ENCODE data around the gene STAT6. TPM values are rescaled to one million over a fixed set of nuclear protein-coding genes. Genes with fewer than 3 reads are reported as not detected.

STAT6 gene
- total and polyA plus RNA-seq, 2 of the 8 experiments (the other 6 are each of a cell fraction or from before 2014, with no cell fraction given): 32.9 to 38.7 TPM

DNA sequence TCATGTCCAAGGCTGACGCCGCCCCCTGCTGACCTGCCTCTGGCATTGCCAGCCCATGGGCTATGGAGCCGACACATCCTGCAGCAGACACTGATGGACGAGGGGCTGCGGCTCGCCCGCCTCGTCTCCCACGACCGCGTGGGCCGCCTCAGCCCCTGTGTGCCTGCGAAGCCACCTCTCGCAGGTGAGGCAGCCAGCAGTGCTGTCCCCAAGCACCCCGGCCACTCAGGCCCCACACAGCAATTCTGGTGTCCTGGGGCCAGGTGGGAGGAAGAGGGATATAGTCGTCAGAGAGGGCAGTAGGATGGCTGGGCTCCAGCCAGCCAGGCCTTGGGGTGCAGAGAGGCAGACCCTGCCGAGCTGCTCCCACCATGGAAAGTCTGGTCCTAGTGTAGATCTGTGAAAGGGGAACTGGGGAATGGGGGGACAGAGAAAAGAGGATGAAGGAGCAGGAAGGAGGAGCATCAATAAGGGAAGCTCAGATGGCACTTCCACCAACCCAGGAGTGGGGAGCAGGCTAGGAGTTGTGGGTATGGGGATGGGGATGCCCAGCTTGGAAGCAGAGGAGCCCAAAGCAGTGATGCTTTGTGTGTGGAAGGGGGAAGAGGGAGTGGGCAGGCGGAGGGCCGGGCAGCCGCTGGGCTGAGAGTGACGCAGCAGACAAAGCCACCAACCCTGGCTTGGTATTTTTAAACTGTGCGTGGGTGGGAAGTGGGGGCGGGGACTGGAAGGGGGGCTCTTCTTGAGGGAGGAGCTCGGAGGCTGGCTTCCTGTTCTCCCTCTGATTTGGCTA lies 17.6 kb downstream of the STAT6 start (continued):
- peak in 1 of 2 experiments; percentile 64; a peak in 1 of 4 replicates for TF ChIP-seq SIN3A (conservative IDR thresholded peaks at IDR 0.05 in 1 of 2, IDR thresholded peaks at IDR 0.05 in 1 of 2; ENCODE audit: low read depth in 1 of 2, low read length in 2 of 2)
- TF ChIP-seq YY1 (IDR thresholded peaks at IDR 0.05; ENCODE audit: low read depth, low read length): peak; percentile 43; the same call in 1 of the 2 replicates
- TF ChIP-seq CTCF (IDR thresholded peaks at IDR 0.05; ENCODE audit: control extremely low read depth in 1 of 3, insufficient read depth in 1 of 3, low read depth in 1 of 3, low read length in 3 of 3): peak in 2 of 3 experiments; percentile 85 to 86; a peak in 3 of 4 replicates

Data from H1 (cell line).